AML-193 (cell line): ENCODE results near the gene C20orf202.

Source experiments
- DNase-seq, 2 experiments: peaks; one replicate each; lab custom pipeline; 2025; lab: John Stamatoyannopoulos, UW

The C20orf202 gene

DNA sequence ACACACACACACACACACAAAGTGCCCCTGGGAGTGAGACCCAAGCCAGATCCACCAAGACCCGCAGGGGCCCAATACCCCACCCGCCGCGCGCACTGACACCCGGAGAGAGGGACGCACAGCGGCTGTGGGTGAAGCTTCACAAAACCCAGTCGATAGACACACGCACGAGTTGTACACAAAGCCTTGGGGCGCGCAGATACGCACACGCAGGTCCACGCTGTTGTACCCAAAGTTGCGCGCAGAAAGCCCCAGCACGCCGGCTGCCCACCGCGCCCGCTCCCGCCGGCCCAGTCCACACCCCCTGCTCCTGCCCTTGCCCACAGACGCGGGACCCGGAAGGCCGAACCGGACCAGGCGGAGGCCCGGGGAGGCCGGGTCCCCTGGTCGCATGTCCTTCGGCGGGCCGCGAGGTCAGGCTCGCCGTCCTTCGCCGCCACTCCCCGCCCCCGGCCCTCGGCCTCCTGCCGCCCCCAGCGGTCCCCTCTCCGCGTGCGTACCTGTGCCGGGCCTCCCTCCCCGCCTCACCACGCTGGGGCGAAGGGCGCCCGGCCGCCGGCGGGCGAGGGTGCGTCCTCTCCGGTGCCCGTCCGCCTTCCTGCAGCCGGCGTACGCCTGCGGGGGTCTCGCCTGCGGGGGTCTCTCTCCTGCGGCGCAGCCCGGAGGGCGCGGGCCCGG lies 18.5 kb upstream of the C20orf202 start, which contains the start of gene TMEM74B:
TMEM74B (minus strand) TSS at position 344 of the 678 bp plus-strand sequence. CDS start 1,180 bp downstream, outside the sequence.
- DNase-seq, result no peak

DNA sequence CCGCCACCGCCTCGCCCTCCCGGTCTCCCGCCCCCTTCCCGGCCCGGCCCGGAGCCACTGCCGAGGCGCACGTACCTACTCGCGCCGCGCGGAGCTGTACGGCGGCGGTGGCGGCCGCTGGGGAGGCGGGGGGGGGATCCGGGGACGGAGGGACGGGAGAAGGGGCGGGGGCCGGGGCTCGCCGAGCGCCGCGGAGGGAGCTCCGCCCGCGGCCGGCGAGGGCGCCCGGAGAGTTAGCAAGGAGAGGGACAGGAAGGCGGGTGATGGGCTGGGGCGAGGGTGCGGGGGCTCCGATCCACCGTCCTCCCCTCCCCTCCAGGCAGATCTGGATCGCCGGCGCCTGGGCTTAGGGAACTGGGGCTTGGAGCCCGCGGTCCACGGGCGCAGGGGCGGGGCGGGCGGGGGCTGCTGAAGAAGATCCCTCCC lies 17.9 kb upstream of the C20orf202 start:
- DNase-seq, result no peak

DNA sequence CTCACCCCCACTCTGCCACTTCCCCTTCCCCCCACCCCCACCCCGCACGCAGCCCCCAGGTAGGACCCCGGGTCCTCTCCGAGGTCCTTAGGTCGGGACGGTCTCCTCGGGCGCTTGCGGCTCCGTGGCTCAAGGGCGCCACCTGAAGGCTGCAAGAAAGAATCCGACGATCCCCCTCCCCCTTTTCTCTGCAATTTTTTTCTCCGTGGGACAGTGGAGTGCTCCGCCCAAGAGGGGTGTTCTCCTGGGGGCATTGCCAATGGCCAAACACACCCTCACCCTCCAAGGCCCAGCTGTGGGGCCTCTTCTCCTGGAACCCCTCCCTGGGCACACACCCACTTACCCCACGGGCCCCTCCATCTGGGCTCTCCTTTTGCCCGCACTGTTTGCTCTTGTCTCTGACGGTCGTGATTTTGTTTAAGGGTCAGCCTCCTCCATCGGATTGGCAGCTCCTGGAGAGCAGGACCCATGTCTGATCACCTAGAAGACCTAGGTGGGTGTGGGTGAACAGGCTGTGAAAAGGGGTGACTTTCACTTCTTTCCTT lies 17.4 kb upstream of the C20orf202 start:
- DNase-seq, result peak in 1 of 2 experiments; percentile 6

DNA sequence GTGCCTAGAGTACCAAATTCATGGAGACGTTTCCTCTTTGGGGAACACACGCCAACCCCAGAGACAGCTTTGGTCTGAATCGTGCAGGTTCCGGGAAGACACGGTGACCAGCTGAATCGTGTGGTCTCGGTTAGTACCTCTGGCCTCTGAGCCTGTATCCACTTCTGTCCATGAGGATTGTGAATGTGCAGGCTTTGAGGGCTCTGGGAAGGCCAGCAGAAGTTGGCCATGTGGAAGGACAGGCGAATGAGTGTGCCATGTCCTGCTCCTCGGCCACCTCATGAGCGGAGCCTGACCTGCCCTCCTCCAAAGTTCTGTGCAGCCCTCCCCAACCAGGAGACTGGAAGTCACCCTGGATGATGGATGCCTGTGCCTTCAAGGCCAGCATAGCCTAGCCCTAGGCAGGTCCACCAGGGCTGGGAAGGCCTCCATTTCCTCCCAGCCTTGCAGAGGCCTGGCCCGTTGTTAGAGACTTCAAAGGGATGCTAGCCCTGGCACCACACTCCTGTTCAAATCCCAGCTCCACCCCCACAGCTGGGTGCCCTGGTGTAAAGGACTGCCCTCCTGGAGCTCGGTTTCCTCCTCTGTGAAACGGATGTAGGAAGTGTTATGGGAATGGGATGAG lies 16.8 kb upstream of the C20orf202 start:
- DNase-seq, result no peak

DNA sequence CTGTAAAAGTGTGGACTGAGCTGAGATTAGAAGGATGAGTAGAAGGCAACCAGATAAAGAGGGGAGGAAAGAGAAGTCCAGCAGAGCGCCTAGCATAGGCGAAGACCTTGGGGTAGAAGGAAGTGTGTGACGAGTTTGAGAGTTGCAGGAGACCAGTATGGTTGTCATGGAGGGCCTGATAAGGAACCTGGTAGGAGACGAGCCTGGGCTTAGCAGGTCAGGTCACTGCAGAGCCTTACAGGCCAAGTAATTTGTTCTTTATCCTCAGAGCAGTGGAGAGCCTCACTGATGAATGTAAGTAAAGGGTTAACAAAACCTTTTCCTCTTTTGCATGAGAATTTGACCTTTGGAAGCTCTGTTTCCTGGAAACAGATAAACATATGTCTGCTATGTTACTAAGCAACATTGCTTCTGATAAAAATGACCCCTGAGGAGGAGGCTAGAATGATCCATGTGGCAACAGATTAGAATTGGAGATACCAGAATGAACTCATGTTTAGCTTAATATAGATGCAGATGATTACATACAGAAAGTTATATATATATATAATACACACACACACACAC lies 15.6 kb upstream of the C20orf202 start:
- DNase-seq, result no peak

DNA sequence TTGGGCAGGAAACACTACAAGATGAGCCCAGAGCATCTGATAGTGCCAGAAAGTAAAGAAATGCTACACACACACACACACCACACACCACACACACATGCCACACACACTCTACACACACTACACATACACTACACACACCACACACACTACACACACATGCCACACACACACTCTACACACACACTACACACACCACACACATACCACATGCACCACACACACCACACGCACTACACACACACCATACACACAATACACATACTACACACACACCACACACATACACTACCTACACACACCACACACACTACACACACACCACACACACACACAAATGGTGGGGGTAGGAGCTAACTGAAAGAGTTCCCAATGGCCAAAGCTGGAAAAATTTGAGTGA lies 14.9 kb upstream of the C20orf202 start:
- no peak for DNase-seq

DNA sequence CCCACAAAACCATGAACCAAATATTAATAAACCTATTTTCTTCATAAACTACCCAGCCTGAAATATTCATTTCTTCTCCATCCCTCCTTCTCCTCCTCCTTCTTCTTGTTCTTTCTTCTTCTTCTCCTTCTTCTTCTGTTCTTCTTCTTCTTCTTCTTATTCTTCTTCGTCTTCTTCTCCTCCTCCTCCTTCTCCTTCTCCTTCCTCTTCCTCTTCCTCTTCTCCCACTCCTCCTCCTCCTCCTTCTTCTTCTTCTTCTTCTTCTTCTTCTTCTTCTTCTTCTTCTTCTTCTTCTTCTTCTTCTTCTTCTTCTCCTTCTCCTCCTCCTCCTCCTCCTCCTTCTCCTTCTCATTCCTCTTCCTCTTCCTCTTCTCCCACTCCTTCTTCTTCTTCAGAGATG lies 13.4 kb upstream of the C20orf202 start:
- no peak for DNase-seq

DNA sequence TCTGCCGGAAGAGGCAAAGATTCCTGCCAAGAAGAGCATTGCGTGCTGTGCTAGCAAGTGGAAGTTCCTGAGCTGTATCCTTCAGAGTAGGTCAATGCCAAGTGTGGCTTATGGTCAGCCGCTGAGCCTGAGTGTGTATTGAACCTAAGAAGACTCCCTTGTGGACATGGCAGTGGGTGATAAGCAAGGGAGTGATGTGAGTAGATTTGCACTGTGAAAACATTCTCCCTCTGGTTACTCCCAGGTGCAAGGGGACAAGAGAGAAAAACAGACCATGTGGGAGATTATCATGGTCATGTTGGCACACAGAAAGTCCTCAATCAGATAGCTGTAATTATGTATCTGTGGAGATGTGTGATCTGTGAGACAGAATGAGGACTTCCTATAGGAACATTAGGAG lies 12.4 kb upstream of the C20orf202 start:
- no peak for DNase-seq

DNA sequence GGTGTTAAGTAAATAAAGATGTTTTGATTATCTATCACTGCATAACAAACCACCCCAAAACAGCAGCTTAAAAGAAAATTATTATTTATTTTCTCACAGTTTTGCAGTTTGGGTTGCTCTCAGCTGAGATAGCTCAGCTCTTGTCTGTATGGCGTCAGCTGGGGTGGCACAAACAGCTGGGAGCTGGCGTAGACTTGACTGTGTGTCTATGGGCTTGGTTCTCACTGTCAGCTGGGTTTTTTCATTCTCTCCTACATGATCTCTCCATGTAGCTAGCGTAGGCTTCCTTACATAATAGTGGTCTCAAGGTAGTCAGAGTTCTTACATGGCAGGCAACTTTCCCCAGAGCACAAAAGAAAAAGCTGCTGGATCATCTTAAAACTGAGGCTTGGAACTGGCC lies 12.0 kb upstream of the C20orf202 start:
- no peak for DNase-seq

DNA sequence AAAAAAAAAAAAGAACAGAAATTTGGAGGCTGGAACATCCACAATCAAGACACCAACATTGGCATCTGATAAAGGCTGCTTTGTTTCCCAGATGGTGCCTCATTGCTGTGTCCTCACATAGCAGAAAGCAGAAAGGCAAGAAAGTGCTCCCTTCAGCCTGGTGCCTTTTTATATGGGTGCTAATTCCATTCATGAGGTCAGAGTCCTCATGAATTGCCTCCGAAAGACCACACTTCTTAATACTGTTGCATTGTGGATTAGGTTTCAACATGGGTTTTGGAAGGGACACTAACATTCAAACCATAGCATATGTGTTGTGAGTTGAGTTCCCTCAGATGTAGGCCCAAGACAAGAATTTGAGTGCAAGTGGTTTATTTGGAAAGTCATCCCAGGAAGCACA lies 8.0 kb upstream of the C20orf202 start:
- DNase-seq, result no peak

DNA sequence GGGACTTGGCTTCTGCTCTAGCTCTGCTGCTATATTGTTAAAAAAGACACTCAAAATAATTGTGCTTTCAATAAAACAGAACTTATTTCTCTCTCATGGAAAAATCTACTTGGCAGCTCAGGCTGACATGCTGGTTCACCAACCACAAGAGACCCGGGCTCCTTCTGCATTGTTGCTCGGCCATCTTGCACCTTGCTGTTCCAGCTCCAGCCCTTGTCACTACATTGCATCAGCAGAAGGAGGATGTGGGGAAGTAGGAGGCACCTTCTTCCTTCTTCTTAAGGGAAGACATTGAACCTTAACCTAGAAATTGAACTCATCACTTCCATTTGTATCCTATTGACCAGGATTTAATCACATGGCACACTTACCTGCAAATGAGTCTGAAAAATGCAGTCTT lies 6.6 kb upstream of the C20orf202 start:
- no peak for DNase-seq

DNA sequence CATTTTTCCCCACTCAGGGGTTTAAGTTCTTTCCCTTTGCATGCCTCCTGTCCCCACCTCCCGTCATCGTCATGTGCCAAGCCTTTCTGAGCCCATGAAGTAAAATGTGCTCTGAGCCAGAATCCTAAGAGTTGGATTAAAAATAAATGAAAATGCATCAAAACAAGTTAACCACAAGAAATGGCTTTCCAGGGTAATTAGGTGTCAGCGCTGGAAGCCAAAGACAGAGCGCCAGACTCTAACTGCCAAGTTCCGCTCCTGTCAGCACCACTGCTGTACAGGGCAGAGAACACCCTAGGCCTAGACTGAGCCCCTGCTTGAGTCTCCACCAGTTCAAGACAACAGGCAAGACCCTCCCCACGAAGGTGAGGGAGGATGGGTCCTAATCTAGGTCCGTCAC lies 5.5 kb upstream of the C20orf202 start:
- DNase-seq, result no peak

DNA sequence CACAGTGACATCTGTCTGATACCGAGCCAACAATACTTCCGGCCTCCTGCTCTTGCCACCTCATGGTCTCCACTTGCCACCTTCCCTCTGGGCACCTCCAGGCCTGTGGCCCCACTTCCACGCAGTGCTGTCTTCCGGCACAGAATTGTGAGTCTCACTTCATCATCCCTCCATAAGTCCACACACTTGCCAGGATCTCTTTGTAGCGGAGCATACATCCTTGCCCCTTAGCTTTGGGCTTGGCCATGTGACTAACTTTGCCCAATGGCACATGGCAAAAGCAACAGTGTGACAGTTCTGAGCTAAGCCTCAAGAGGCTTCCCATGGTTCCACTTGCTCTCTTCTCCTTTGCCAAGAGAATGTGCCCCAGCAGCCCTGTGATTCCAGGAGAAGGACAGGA lies 4.5 kb upstream of the C20orf202 start:
- no peak for DNase-seq

DNA sequence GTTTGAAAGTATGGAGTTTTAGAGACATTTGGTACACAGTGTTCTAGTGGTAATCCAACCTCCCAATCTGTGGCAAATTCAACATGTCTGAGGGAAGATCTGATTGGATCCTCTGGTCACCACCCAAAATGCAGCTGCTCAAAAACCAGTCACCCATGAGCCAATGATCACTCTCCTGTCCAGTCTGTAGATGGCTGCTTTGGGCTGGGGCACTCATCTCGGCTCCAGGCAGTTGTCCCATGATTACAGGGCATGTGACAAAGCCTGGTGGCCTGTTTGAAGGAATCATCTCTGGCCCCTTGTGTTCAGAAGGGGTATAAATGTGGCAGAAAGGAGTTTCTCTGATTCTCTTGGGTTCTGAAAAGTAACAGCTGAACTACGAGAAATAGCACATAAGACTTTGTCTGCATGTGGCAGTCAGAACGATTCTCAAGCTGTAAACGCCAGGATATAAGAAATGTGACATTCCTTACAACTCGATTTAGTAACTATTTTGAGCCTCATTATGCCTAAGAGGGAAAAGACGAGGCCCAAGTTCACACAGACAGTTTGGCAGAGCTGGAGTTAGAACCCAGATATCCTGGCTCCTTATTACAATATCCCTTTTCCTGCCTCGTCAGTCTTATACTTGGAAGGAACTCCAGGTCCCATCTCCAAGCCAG lies 3.9 kb upstream of the C20orf202 start:
- no peak for DNase-seq

DNA sequence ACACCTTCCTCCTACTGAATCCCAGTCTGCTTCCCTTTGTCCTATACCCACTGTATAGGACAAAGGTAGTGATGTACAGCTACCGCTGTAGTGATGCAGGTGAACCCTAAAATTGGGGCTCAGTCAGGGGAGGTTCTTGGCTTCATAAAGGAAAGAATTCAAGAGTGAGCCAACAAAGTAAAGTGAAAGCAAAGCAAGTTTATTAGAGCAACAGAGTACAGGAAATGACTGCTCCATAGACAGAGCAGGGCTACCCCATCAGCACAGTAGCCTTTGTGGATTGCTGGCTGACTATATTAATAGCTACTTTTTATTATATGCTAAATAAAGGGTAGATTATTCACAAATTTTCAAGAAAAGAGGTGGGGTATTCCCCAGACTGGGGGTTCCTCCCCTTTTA lies 3.3 kb upstream of the C20orf202 start:
- DNase-seq, result no peak

DNA sequence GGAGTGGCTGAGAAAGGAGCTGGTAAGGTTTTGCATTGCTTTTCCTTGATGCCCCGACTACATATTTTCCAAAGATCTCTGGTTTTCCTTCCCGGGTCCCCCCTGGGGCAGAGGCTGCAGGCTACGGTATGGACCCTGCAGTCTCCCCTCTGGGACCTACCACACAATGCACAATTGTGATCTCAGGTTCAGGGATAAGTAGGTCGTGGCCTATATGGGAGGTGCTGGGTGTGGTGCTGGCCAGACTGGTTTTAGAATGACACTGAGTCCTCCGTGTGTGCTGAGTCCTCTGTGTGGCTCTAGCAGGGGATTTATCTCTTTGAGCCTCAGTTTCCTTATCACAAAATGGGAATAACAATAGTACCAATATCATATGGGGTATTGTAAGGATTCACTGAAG lies 376 bp downstream of the C20orf202 start:
- DNase-seq, result no peak

DNA sequence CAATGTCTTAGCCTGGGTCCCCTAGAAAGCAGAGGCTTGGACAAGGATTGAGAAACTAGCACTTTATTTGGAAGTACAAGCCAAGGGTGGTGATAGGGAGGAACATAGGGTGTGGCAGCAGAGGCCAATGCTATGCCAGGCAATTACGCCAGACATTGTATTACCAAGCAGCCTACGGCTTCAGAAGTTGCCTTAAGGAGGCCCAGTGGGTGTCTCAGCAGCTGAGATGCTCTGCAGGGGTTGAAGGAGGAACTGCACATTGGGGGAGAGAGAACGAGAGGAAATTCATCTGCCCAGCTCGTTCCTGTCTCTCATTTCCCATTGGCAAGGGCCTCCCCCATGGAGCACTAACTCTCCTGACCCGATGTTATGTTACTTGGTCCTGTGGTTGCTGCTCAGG lies 859 bp downstream of the C20orf202 start:
- no peak for DNase-seq

DNA sequence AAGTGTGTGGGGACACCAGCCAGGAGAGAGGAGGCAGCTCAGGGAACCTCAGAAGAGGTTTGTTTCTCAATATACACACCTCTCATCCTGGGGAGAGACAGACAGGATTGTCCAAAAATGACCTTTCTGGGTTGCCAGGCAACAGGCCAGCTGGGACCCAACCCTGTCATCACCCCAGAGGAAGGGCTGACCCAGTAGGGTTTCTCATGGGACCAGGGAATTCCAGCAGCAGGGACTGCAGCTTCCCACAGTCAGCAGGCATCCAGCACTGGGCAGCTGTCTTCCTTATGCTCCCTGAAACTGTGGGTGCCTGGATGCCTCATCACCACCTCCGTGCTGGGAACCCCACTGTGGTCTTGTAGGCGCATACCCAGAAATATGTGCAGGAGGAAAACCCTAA lies 1.3 kb downstream of the C20orf202 start:
- no peak for DNase-seq

DNA sequence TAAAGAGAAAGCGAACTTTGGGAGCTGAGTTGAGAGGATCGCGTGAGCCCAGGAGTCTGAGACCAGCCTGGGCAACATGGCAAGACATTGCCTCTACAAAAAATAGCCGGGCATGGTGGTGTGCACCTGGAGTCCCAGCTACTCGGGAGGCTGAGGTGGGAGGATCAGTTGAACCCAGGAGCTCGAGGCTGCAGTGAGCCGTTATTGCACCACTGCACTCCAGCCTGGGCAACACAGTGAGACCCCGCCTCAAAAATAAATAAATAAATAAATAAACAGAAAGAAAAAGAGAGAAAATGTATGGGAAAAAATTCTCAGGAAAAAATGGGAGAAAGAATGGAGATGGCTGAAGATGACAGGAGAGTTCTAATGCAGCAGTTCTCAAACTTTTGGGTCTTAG lies 2.5 kb downstream of the C20orf202 start:
- DNase-seq, result no peak

DNA sequence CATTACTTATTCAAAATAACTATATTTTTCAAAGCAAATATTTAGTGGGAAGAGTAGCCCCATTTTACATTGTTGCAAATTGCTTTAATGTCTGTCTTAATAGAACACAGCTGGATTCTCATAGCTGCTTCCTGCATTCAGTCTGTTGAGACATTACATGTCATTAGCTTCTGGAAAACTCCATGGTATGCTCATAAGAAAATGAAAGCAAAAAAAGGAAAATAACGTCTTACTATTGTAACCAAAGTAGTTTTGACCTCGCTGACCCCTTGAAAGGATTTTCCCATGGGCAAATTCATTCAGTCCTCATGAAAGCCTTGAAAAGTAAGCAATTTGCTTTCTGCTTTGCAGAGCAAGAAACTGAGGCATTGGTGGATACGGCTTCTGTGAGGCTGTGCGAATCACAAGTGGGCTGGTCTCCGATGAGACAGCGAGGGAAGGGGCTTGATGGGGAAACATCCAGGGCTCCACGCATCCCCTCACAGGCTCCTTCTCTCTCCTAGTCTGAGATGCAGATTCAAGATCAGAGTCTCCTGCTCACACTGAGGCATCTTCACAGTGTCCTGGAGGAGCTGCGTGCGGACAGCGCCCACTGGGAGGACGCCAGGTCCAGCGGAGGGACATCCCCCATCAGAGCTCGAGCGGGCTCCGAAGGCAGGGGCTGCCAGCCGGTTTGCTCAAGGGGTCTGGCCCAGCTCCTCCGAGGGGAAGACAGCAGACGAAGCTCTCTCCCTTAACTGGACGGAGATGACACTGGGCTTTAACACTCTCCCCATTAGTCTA lies 3.3 kb downstream of the C20orf202 start:
- DNase-seq, result no peak

DNA sequence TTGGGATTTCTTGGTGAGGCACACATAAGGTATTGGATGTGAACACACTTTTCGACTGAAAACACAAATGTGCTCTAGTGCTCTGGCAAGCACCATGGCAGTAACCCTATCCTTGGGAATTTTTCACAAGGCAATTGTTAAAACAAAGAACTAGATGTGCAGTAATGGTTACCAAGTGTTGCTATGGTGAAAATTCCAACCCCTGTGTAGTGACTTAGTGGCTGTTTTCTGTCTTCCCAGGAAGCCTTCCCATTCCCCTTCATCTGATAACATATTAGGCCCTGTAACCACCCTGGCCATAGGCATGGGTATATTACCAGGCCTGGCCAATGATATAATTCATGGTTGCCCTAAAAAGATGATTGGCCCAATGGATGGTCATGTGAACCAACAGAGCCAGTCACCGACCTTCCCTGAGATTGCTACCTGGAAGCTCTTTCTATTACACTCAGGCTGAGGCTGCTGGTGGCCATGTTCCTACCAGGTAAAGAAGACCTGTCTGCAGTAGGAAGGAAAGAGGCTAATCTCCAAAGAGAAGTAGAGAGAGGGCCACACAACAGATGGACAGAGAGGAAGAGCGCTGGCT lies 4.1 kb downstream of the C20orf202 start:
- DNase-seq, result no peak
